DOHH2 (cell line): ENCODE results near the gene PRKAR1B.

Experiments
- H3F3A ChIP-seq: fragments of 200-600 bp; sonication (generic), shearing (Covaris generic); 2 replicates; pipeline ENCODE4 v1.6.0; 2016; ENCODE audit warnings: antibody characterized with exemption, mild to moderate bottlenecking; ENCODE audit not compliant: control insufficient read depth, insufficient read depth
- H3K27ac ChIP-seq: fragments of 200-600 bp; sonication (generic); 2 replicates; pipeline ENCODE4 v1.5.1; 2014; ENCODE audit warnings: low read depth, mild to moderate bottlenecking, low read length, moderate library complexity
- H3K27me3 ChIP-seq: fragments of 200-600 bp; sonication (generic); 2 replicates; pipeline ENCODE4 v1.6.1; 2014; ENCODE audit warnings: mild to moderate bottlenecking, low read length, mixed read lengths; ENCODE audit not compliant: control insufficient read depth
- H3K36me3 ChIP-seq: fragments of 200-600 bp; sonication (generic); 2 replicates; pipeline ENCODE4 v1.6.1; 2014; ENCODE audit warnings: mild to moderate bottlenecking, low read length, moderate library complexity, mixed read lengths; ENCODE audit not compliant: control insufficient read depth
- H3K4me1 ChIP-seq: fragments of 200-600 bp; sonication (generic); 2 replicates; pipeline ENCODE4 v1.6.1; 2014; ENCODE audit warnings: mild to moderate bottlenecking, low read length, mixed read lengths; ENCODE audit not compliant: control insufficient read depth
- H3K4me2 ChIP-seq: fragments of 200-600 bp; sonication (generic); 2 replicates; pipeline ENCODE4 v1.6.0; 2014; ENCODE audit warnings: mild to moderate bottlenecking, low read length, moderate library complexity
- H3K4me3 ChIP-seq: fragments of 200-600 bp; sonication (generic); 2 replicates; pipeline ENCODE4 v1.5.1; 2014; ENCODE audit warnings: mild to moderate bottlenecking, low read length, mixed read lengths
- H3K79me2 ChIP-seq: fragments of 200-600 bp; sonication (generic); 2 replicates; pipeline ENCODE4 v1.6.1; 2014; ENCODE audit warnings: mild to moderate bottlenecking, low read length, mixed read lengths; ENCODE audit not compliant: control insufficient read depth
- H3K9me2 ChIP-seq: fragments of 200-600 bp; sonication (generic); replicated peaks from 2 replicates; pipeline ENCODE4 v1.6.1; 2014; ENCODE audit warnings: mild to moderate bottlenecking, low read length, mixed read lengths; ENCODE audit not compliant: control insufficient read depth
- H3K9me3 ChIP-seq: fragments of 200-600 bp; sonication (generic); 2 replicates; pipeline ENCODE4 v1.6.1; 2014; ENCODE audit warnings: antibody characterized with exemption, low read length, mixed read lengths; ENCODE audit not compliant: control insufficient read depth, insufficient read depth
- H4K20me1 ChIP-seq: fragments of 200-600 bp; sonication (generic); 2 replicates; pipeline ENCODE4 v1.6.0; 2014; ENCODE audit warnings: low read depth, mild to moderate bottlenecking, antibody characterized with exemption, low read length, moderate library complexity; ENCODE audit not compliant: control insufficient read depth, insufficient read depth
- EZH2phosphoT487 ChIP-seq: fragments of 200-600 bp; sonication (generic); IDR thresholded peaks from 2 replicates; pipeline ENCODE4 v1.6.1; 2017; ENCODE audit warnings: borderline replicate concordance, mild to moderate bottlenecking, antibody characterized with exemption, low read length, moderate library complexity, mixed read lengths
- TF ChIP-seq, protein P1 (sequence below): fragments of 200-600 bp; sonication (generic); IDR thresholded peaks from one replicate; pipeline ENCODE4 v1.5.1; 2014; ENCODE audit warnings: antibody characterized with exemption, mild to moderate bottlenecking, low read depth, low read length; ENCODE audit not compliant: poor library complexity, severe bottlenecking

PRKAR1B gene

GRCh38 chr7:595621-596010 is 131.5 kb downstream of the PRKAR1B start:
- Histone ChIP-seq H3K9me3 (peaks cover 8% of the 10 kb centered on the region; the same call in 1 of the 2 replicates), H3F3A (no peaks in the 10 kb centered on the region), H3K9me2 (no peaks in the 10 kb centered on the region), H3K79me2 (no peaks in the 10 kb centered on the region), H3K4me1 (no peaks in the 10 kb centered on the region), H4K20me1 (no peaks in the 10 kb centered on the region), H3K4me3 (no peak overlapping the region), H3K36me3 (peaks cover 43% of the 10 kb centered on the region), H3K27ac (no peak overlapping the region), H3K27me3 (no peaks in the 10 kb centered on the region), H3K4me2 (no peak overlapping the region)
- TF ChIP-seq EZH2phosphoT487, result no peak
- TF ChIP-seq, protein P1, sequence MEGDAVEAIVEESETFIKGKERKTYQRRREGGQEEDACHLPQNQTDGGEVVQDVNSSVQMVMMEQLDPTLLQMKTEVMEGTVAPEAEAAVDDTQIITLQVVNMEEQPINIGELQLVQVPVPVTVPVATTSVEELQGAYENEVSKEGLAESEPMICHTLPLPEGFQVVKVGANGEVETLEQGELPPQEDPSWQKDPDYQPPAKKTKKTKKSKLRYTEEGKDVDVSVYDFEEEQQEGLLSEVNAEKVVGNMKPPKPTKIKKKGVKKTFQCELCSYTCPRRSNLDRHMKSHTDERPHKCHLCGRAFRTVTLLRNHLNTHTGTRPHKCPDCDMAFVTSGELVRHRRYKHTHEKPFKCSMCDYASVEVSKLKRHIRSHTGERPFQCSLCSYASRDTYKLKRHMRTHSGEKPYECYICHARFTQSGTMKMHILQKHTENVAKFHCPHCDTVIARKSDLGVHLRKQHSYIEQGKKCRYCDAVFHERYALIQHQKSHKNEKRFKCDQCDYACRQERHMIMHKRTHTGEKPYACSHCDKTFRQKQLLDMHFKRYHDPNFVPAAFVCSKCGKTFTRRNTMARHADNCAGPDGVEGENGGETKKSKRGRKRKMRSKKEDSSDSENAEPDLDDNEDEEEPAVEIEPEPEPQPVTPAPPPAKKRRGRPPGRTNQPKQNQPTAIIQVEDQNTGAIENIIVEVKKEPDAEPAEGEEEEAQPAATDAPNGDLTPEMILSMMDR, result no peak

- Histone ChIP-seq H3K9me3 (peaks cover 11% of the 10 kb centered on the region; the same call in 1 of the 2 replicates), H3K79me2 (no peaks in the 10 kb centered on the region), H3K4me2 (no peak overlapping the region), H3K9me2 (no peaks in the 10 kb centered on the region), H3K4me1 (no peaks in the 10 kb centered on the region), H4K20me1 (no peaks in the 10 kb centered on the region), H3F3A (no peaks in the 10 kb centered on the region), H3K36me3 (peaks cover 48% of the 10 kb centered on the region), H3K27me3 (no peaks in the 10 kb centered on the region), H3K4me3 (no peak overlapping the region), H3K27ac (no peak overlapping the region)
- TF ChIP-seq EZH2phosphoT487, result no peak
- TF ChIP-seq, protein P1, result no peak
Measured at GRCh38 chr7:594920-595620, 132.0 kb downstream of the PRKAR1B start.

- no peaks in the 10 kb centered on the region for H3K79me2 ChIP-seq
- H3K4me2 ChIP-seq, result no peak overlapping the region
- no peaks in the 10 kb centered on the region for H3K9me2 ChIP-seq
- H3K4me3 ChIP-seq, result no peak overlapping the region
- H3K9me3 ChIP-seq, result peaks cover 19% of the 10 kb centered on the region; the same call in 1 of the 2 replicates
- no peaks in the 10 kb centered on the region for H4K20me1 ChIP-seq
- no peak overlapping the region for H3K27ac ChIP-seq
- no peaks in the 10 kb centered on the region for H3F3A ChIP-seq
- no peaks in the 10 kb centered on the region for H3K27me3 ChIP-seq
- H3K36me3 ChIP-seq, result peaks cover 55% of the 10 kb centered on the region
- H3K4me1 ChIP-seq, result no peaks in the 10 kb centered on the region
- TF ChIP-seq, protein P1, result no peak
- TF ChIP-seq EZH2phosphoT487, result no peak
Measured at GRCh38 chr7:594212-594913, 132.7 kb downstream of the PRKAR1B start.
